Fibroblast of skin of right biceps (primary cell): ENCODE measurements around the gene SORT1.
"Not testable (repeated sequence)": the region's sequence is repeated elsewhere in the genome, so short reads cannot be mapped to it uniquely, and the experiment has no call there.

Experiments
- DNase-seq: peaks from one replicate; pipeline ENCODE4 v3.0.0-alpha.2; 2013

Gene SORT1

GRCh38 chr1:109294481-109294880, 103.2 kb downstream of the SORT1 start:
- DNase-seq: no peak

GRCh38 chr1:109293026-109293425, 104.7 kb downstream of the SORT1 start:
- DNase-seq: no peak

GRCh38 chr1:109292364-109292763, 105.4 kb downstream of the SORT1 start:
- DNase-seq: no peak

GRCh38 chr1:109290998-109291397, 106.7 kb downstream of the SORT1 start:
- no peak for DNase-seq

GRCh38 chr1:109290137-109290536, 107.6 kb downstream of the SORT1 start:
- no peak for DNase-seq

GRCh38 chr1:109286762-109287161, 111.0 kb downstream of the SORT1 start:
- DNase-seq: not testable (repeated sequence)

GRCh38 chr1:109283748-109284600, 113.7 kb downstream of the SORT1 start:
- no peak for DNase-seq

GRCh38 chr1:109282952-109283747, 114.6 kb downstream of the SORT1 start, which contains the start of gene PSRC1:
Gene PSRC1, minus strand, starts transcription at chr1:109283145.
- DNase-seq: peak; percentile 97

- DNase-seq: no peak
These were observed 115.2 kb downstream of the SORT1 start for GRCh38 chr1:109282497-109282951.

GRCh38 chr1:109281680-109282496, 115.8 kb downstream of the SORT1 start:
- no peak for DNase-seq

GRCh38 chr1:109280862-109281261, 116.9 kb downstream of the SORT1 start:
- DNase-seq: no peak

- no peak for DNase-seq
These were observed 118.0 kb downstream of the SORT1 start for GRCh38 chr1:109279615-109280278.

GRCh38 chr1:109277434-109278204, 120.1 kb downstream of the SORT1 start:
- peak; percentile 54 for DNase-seq

GRCh38 chr1:109275706-109276345, 121.9 kb downstream of the SORT1 start:
- DNase-seq: peak; percentile 68

- peak; percentile 68 for DNase-seq
These were observed 122.9 kb downstream of the SORT1 start for GRCh38 chr1:109274533-109275476.

- DNase-seq: no peak
These were observed 124.0 kb downstream of the SORT1 start for GRCh38 chr1:109273570-109274288.

GRCh38 chr1:109272831-109273547, 124.7 kb downstream of the SORT1 start:
- DNase-seq: no peak
